ENCODE results near the gene SEC62.
"Not testable (repeated sequence)": the region's sequence is repeated elsewhere in the genome, so short reads cannot be mapped to it uniquely, and the experiment has no call there.

Gene SEC62

GRCh38 chr3:170010498-170010897, 43.9 kb downstream of the SEC62 start:
- Histone ChIP-seq H3K4me3 (ENCODE audit: low read depth, low read length) (no peak overlapping the region), H3K36me3 (replicated peaks) (no peaks in the 10 kb centered on the region), H3K27me3 (replicated peaks) (no peaks in the 10 kb centered on the region), H3K27ac (no peak overlapping the region)
- DNase-seq, result no peak
- no peak for TF ChIP-seq CTCF (IDR thresholded peaks at IDR 0.05; ENCODE audit: low read depth, low read length, missing control alignments)
- in situ Hi-C loops (cut with HindIII; ENCODE audit: low pct_ligation_motif_present, low sequenced_read_pairs), result no loop called here

GRCh38 chr3:170012683-170013400, 46.2 kb downstream of the SEC62 start:
- no peak for TF ChIP-seq CTCF (IDR thresholded peaks at IDR 0.05; ENCODE audit: low read depth, low read length, missing control alignments)
- Histone ChIP-seq H3K27me3 (replicated peaks) (no peaks in the 10 kb centered on the region), H3K4me3 (ENCODE audit: low read depth, low read length) (no peak overlapping the region), H3K27ac (no peak overlapping the region), H3K36me3 (replicated peaks) (no peaks in the 10 kb centered on the region)
- in situ Hi-C loops (cut with HindIII; ENCODE audit: low pct_ligation_motif_present, low sequenced_read_pairs), result no loop called here
- DNase-seq, result no peak

- TF ChIP-seq CTCF (IDR thresholded peaks at IDR 0.05; ENCODE audit: low read depth, low read length, missing control alignments), result no peak
- Histone ChIP-seq H3K4me3 (ENCODE audit: low read depth, low read length) (no peak overlapping the region), H3K27me3 (replicated peaks) (no peaks in the 10 kb centered on the region), H3K36me3 (replicated peaks) (no peaks in the 10 kb centered on the region), H3K27ac (no peak overlapping the region)
- no peak for DNase-seq
- in situ Hi-C loops (cut with HindIII; ENCODE audit: low pct_ligation_motif_present, low sequenced_read_pairs), result no loop called here
These were observed 49.5 kb downstream of the SEC62 start for GRCh38 chr3:170016057-170016456.

- DNase-seq; H3K4me3 ChIP-seq (ENCODE audit: low read depth, low read length); H3K27ac ChIP-seq; H3K27me3 ChIP-seq (replicated peaks); H3K36me3 ChIP-seq (replicated peaks); in situ Hi-C loops (cut with HindIII; ENCODE audit: low pct_ligation_motif_present, low sequenced_read_pairs): not testable (repeated sequence)
These were observed 52.7 kb downstream of the SEC62 start for GRCh38 chr3:170019306-170019705.

- in situ Hi-C loops (cut with HindIII; ENCODE audit: low pct_ligation_motif_present, low sequenced_read_pairs), result no loop called here
- no peak overlapping the region for H3K27ac ChIP-seq
- H3K27me3 ChIP-seq (replicated peaks), result peaks cover 2% of the 10 kb centered on the region
- peak; percentile 50 for TF ChIP-seq CTCF (IDR thresholded peaks at IDR 0.05; ENCODE audit: low read depth, low read length, missing control alignments)
- H3K4me3 ChIP-seq (ENCODE audit: low read depth, low read length), result no peak overlapping the region
- no peaks in the 10 kb centered on the region for H3K36me3 ChIP-seq (replicated peaks)
- DNase-seq, result no peak
These were observed 54.5 kb downstream of the SEC62 start for GRCh38 chr3:170021083-170021482.

- no peak overlapping the region for H3K27ac ChIP-seq
- no peaks in the 10 kb centered on the region for H3K36me3 ChIP-seq (replicated peaks)
- peaks cover 2% of the 10 kb centered on the region for H3K27me3 ChIP-seq (replicated peaks)
- in situ Hi-C loops (cut with HindIII; ENCODE audit: low pct_ligation_motif_present, low sequenced_read_pairs), result no loop called here
- no peak for TF ChIP-seq CTCF (IDR thresholded peaks at IDR 0.05; ENCODE audit: low read depth, low read length, missing control alignments)
- no peak for DNase-seq
- H3K4me3 ChIP-seq (ENCODE audit: low read depth, low read length), result no peak overlapping the region
These were observed 55.7 kb downstream of the SEC62 start for GRCh38 chr3:170022336-170022735.
